Panc1 (cell line): ENCODE measurements around the gene GOLGA1.

Experiments
- POLR2AphosphoS5 ChIP-seq: IDR thresholded peaks from 2 replicates; pipeline ENCODE4 v1.6.1; 2012; ENCODE audit warnings: mild to moderate bottlenecking, low read depth, low read length, moderate library complexity
- SIN3A ChIP-seq: IDR thresholded peaks from 2 replicates; pipeline ENCODE4 v1.6.1; 2012; ENCODE audit warnings: low read depth, mild to moderate bottlenecking, low read length, moderate library complexity, borderline replicate concordance; ENCODE audit not compliant: insufficient read depth
- TCF7L2 ChIP-seq: IDR thresholded peaks from 2 replicates; pipeline ENCODE4 v1.6.1; 2011; ENCODE audit warnings: mild to moderate bottlenecking, low read depth, low read length, inconsistent platforms
- TF ChIP-seq, protein P1 (sequence below): fragments of 450-650 bp; IDR thresholded peaks from 2 replicates; pipeline ENCODE4 v1.5.1; 2017; ENCODE audit warnings: mild to moderate bottlenecking
- TF ChIP-seq, protein P2 (sequence below), 2 experiments: IDR thresholded peaks; 2 replicates each; pipeline ENCODE4 v1.6.1; 2011 to 2012; ENCODE audit warnings: low read depth in 2 of 2, control low read depth in 1 of 2, low read length in 1 of 2, mild to moderate bottlenecking in 1 of 2, moderate library complexity in 1 of 2; ENCODE audit not compliant: insufficient read depth in 1 of 2

DNA sequence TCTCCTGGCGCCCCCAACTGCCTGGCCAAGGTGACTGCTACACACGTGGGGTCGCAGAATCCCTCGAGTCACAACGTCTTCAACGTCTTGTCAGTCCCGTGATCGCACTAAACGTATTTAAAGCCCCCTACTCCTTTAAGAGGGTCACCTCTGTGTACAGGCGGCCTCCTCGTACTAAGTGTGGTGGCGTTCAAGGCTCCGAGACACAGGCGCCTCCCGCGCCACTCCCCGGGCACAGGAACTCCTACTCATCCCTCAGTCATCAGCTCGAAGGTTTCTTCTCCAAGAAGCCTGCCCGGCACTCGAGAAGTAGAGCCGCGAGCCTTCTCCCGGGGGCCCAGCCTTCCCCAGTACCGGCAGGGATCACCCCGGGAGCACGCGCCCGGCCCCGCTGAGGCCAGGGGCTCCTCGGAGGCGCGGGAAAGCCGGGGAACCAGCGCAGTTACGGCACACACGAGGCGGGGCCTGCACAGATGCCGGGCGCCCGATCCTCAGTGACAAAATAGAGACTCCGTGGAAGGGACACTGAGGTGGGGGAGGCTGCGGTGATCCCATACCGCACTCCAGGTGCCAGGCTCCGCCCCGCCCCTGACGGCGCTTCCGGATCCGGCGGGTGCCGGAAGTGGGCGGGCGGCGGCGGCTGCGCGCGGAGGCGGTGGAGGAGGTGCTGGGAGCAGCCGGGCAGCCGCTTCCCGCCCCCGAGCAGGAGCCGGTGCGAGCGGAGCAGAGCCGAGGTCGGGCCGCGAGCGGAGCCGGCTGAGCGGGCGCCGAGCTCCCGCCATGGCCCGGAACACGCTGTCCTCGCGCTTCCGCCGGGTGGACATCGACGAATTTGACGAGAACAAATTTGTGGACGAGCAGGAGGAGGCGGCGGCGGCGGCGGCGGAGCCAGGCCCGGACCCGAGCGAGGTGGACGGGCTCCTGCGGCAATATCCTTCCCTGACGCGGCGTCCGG, 72.1 kb downstream of the GOLGA1 start:
- TF ChIP-seq TCF7L2 (no peak), POLR2AphosphoS5 (peak; percentile 87), SIN3A (peak; percentile 85; the same call in 1 of the 2 replicates)
- TF ChIP-seq, protein P1, sequence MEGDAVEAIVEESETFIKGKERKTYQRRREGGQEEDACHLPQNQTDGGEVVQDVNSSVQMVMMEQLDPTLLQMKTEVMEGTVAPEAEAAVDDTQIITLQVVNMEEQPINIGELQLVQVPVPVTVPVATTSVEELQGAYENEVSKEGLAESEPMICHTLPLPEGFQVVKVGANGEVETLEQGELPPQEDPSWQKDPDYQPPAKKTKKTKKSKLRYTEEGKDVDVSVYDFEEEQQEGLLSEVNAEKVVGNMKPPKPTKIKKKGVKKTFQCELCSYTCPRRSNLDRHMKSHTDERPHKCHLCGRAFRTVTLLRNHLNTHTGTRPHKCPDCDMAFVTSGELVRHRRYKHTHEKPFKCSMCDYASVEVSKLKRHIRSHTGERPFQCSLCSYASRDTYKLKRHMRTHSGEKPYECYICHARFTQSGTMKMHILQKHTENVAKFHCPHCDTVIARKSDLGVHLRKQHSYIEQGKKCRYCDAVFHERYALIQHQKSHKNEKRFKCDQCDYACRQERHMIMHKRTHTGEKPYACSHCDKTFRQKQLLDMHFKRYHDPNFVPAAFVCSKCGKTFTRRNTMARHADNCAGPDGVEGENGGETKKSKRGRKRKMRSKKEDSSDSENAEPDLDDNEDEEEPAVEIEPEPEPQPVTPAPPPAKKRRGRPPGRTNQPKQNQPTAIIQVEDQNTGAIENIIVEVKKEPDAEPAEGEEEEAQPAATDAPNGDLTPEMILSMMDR: no peak
- TF ChIP-seq, protein P2, sequence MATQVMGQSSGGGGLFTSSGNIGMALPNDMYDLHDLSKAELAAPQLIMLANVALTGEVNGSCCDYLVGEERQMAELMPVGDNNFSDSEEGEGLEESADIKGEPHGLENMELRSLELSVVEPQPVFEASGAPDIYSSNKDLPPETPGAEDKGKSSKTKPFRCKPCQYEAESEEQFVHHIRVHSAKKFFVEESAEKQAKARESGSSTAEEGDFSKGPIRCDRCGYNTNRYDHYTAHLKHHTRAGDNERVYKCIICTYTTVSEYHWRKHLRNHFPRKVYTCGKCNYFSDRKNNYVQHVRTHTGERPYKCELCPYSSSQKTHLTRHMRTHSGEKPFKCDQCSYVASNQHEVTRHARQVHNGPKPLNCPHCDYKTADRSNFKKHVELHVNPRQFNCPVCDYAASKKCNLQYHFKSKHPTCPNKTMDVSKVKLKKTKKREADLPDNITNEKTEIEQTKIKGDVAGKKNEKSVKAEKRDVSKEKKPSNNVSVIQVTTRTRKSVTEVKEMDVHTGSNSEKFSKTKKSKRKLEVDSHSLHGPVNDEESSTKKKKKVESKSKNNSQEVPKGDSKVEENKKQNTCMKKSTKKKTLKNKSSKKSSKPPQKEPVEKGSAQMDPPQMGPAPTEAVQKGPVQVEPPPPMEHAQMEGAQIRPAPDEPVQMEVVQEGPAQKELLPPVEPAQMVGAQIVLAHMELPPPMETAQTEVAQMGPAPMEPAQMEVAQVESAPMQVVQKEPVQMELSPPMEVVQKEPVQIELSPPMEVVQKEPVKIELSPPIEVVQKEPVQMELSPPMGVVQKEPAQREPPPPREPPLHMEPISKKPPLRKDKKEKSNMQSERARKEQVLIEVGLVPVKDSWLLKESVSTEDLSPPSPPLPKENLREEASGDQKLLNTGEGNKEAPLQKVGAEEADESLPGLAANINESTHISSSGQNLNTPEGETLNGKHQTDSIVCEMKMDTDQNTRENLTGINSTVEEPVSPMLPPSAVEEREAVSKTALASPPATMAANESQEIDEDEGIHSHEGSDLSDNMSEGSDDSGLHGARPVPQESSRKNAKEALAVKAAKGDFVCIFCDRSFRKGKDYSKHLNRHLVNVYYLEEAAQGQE (IDR thresholded peaks at IDR 0.05; ENCODE audit: insufficient read depth in 1 of 2, low read depth in 2 of 2, low read length in 1 of 2): no peak
